Measurements from ENCODE around the gene C20orf173. TPM values are rescaled to one million over a fixed set of nuclear protein-coding genes. Genes with fewer than 3 reads are reported as not detected.

Gene C20orf173
- total and polyA plus RNA-seq, 2 of the 13 experiments (the other 11 are each of a cell fraction or from before 2014, with no cell fraction given) = not detected

- TF ChIP-seq GPN1 (CRISPR knock-in tag; IDR thresholded peaks at IDR 0.05; ENCODE audit: borderline replicate concordance) = no peak
- TF ChIP-seq ZKSCAN5 (CRISPR knock-in tag; IDR thresholded peaks at IDR 0.05) = peak; percentile 51; the same call in 1 of the 2 replicates
- no peak for TF ChIP-seq NFIB (CRISPR knock-in tag; IDR thresholded peaks at IDR 0.05; ENCODE audit: borderline replicate concordance)
- no peak for TF ChIP-seq ZNF550 (CRISPR knock-in tag; IDR thresholded peaks at IDR 0.05; ENCODE audit: borderline replicate concordance)
- peak; percentile 66 for TF ChIP-seq MED8 (CRISPR knock-in tag; IDR thresholded peaks at IDR 0.05; ENCODE audit: insufficient replicate concordance)
- TF ChIP-seq ZBTB20 (CRISPR knock-in tag; IDR thresholded peaks at IDR 0.05; ENCODE audit: borderline replicate concordance, low read depth) = peak; percentile 67; the same call in 1 of the 2 replicates
- TF ChIP-seq, protein P1, sequence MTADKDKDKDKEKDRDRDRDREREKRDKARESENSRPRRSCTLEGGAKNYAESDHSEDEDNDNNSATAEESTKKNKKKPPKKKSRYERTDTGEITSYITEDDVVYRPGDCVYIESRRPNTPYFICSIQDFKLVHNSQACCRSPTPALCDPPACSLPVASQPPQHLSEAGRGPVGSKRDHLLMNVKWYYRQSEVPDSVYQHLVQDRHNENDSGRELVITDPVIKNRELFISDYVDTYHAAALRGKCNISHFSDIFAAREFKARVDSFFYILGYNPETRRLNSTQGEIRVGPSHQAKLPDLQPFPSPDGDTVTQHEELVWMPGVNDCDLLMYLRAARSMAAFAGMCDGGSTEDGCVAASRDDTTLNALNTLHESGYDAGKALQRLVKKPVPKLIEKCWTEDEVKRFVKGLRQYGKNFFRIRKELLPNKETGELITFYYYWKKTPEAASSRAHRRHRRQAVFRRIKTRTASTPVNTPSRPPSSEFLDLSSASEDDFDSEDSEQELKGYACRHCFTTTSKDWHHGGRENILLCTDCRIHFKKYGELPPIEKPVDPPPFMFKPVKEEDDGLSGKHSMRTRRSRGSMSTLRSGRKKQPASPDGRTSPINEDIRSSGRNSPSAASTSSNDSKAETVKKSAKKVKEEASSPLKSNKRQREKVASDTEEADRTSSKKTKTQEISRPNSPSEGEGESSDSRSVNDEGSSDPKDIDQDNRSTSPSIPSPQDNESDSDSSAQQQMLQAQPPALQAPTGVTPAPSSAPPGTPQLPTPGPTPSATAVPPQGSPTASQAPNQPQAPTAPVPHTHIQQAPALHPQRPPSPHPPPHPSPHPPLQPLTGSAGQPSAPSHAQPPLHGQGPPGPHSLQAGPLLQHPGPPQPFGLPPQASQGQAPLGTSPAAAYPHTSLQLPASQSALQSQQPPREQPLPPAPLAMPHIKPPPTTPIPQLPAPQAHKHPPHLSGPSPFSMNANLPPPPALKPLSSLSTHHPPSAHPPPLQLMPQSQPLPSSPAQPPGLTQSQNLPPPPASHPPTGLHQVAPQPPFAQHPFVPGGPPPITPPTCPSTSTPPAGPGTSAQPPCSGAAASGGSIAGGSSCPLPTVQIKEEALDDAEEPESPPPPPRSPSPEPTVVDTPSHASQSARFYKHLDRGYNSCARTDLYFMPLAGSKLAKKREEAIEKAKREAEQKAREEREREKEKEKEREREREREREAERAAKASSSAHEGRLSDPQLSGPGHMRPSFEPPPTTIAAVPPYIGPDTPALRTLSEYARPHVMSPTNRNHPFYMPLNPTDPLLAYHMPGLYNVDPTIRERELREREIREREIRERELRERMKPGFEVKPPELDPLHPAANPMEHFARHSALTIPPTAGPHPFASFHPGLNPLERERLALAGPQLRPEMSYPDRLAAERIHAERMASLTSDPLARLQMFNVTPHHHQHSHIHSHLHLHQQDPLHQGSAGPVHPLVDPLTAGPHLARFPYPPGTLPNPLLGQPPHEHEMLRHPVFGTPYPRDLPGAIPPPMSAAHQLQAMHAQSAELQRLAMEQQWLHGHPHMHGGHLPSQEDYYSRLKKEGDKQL (CRISPR knock-in tag; IDR thresholded peaks at IDR 0.05; ENCODE audit: low read depth) = no peak; the same call in 1 of the 2 replicates
- peak; percentile 8 for TF ChIP-seq FOSL2 (CRISPR knock-in tag; IDR thresholded peaks at IDR 0.05)
- TF ChIP-seq, protein P2, sequence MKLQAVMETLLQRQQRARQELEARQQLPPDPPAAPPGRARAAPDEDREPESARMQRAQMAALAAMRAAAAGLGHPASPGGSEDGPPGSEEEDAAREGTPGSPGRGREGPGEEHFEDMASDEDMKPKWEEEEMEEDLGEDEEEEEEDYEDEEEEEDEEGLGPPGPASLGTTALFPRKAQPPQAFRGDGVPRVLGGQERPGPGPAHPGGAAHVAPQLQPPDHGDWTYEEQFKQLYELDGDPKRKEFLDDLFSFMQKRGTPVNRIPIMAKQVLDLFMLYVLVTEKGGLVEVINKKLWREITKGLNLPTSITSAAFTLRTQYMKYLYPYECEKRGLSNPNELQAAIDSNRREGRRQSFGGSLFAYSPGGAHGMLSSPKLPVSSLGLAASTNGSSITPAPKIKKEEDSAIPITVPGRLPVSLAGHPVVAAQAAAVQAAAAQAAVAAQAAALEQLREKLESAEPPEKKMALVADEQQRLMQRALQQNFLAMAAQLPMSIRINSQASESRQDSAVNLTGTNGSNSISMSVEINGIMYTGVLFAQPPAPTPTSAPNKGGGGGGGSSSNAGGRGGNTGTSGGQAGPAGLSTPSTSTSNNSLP (IDR thresholded peaks at IDR 0.05; ENCODE audit: low read depth, low read length) = peak; percentile 3; the same call in 1 of the 2 replicates
- no peak for TF ChIP-seq PRMT3 (CRISPR knock-in tag; IDR thresholded peaks at IDR 0.05; ENCODE audit: borderline replicate concordance, low read depth)
- TF ChIP-seq ZNF850 (CRISPR knock-in tag; conservative IDR thresholded peaks at IDR 0.05) = no peak
- no peak for TF ChIP-seq TCF7L2 (IDR thresholded peaks at IDR 0.05; ENCODE audit: low read depth, low read length)
- TF ChIP-seq THAP9 (CRISPR knock-in tag; IDR thresholded peaks at IDR 0.05; ENCODE audit: borderline replicate concordance) = peak; percentile 91; the same call in 1 of the 2 replicates
- TF ChIP-seq ZNF552 (CRISPR knock-in tag; IDR thresholded peaks at IDR 0.05; ENCODE audit: borderline replicate concordance) = peak; percentile 76; the same call in 1 of the 2 replicates
- no peak for TF ChIP-seq SUZ12 (IDR thresholded peaks at IDR 0.05; ENCODE audit: low read depth, low read length)
- TF ChIP-seq PHF20 (CRISPR knock-in tag; IDR thresholded peaks at IDR 0.05) = peak; percentile 97
- 0 out of 2 replicates have a peak, but pooled peaks have one; percentile 26 for TF ChIP-seq TBX3 (IDR thresholded peaks at IDR 0.05; ENCODE audit: borderline replicate concordance)
- 0 out of 2 replicates have a peak, but pooled peaks have one; percentile 91 for TF ChIP-seq ZNF510 (CRISPR knock-in tag; IDR thresholded peaks at IDR 0.05; ENCODE audit: low read depth)
Observed at GRCh38 chr20:35541783-35542662, 12.6 kb upstream of the C20orf173 start, which contains the start of gene ERGIC3 (continued).
